GM12878 (cell line): ENCODE results near the gene AGBL1. TPM values are rescaled to one million over a fixed set of nuclear protein-coding genes. Genes with fewer than 3 reads are reported as not detected.

Source experiments
- ATAC-seq: fragments of 200-7000 bp; cut with Tn5 transposase; 3 replicates; pipeline ENCODE4 v1.9.1; 2020; ENCODE audit warnings: mild to moderate bottlenecking, moderate library complexity
- BruUV-seq: library from RNA; stranded (reverse); fragments of 400-500 nt; replicated peaks from 2 replicates; lab custom pipeline; 2021; lab: Mats Ljungman, UMichigan
- CTCF ChIA-PET: fragments of 300-600 bp; sonication (Branson Sonifier 250); formaldehyde crosslinking; extraction: SDS; loops from one replicate; lab custom pipeline; 2021; ENCODE audit warnings: inconsistent platforms; lab: Yijun Ruan, JAX
- POLR2A ChIA-PET: fragments of 350-600 bp; formaldehyde crosslinking; extraction: SDS; loops from one replicate; lab custom pipeline; 2021; ENCODE audit warnings: inconsistent platforms; lab: Charles Lee
- RAD21 ChIA-PET: fragments of 300-600 bp; sonication (Branson Sonifier 250); formaldehyde crosslinking; loops from one replicate; lab custom pipeline; 2023; ENCODE audit warnings: antibody characterized with exemption; ENCODE audit not compliant: unreplicated experiment; lab: Charles Lee
- SMC1A ChIA-PET: fragments of 300-600 bp; sonication (Branson Sonifier 250); formaldehyde crosslinking; loops from one replicate; lab custom pipeline; 2023; ENCODE audit not compliant: unreplicated experiment, uncharacterized antibody; lab: Charles Lee
- DNase-seq: peaks from one replicate; pipeline ENCODE4 v3.0.0-alpha.2; 2011; ENCODE audit warnings: low read depth, low spot score
- FAIRE-seq: peaks from 3 replicates; lab custom pipeline; 2011; peaks lifted over from hg19 to GRCh38; lab: Jason Lieb, UNC
- H2AFZ ChIP-seq: 2 replicates; pipeline ENCODE4 v1.6.0; 2011; ENCODE audit warnings: low read depth, low read length, control low read depth; ENCODE audit not compliant: control insufficient read depth
- H3K27ac ChIP-seq: 2 replicates; pipeline ENCODE4 v1.5.1; 2011; ENCODE audit warnings: control low read depth; ENCODE audit not compliant: control insufficient read depth, insufficient read depth
- H3K27me3 ChIP-seq, 2 experiments: replicated peaks in 1 of 2; 2 replicates each; pipeline versions ENCODE4 v1.6.0 to v1.6.1; 2011; ENCODE audit warnings: low read length in 1 of 2; ENCODE audit not compliant: control insufficient read depth in 2 of 2, insufficient read depth in 2 of 2
- H3K36me3 ChIP-seq, 2 experiments: 2 replicates each; pipeline ENCODE4 v1.5.1; 2011; ENCODE audit warnings: low read length in 1 of 2; ENCODE audit not compliant: control insufficient read depth in 2 of 2, insufficient read depth in 2 of 2
- H3K4me1 ChIP-seq: 2 replicates; pipeline ENCODE4 v1.6.1; 2011; ENCODE audit warnings: mild to moderate bottlenecking, low read length, moderate library complexity, mixed read lengths; ENCODE audit not compliant: control insufficient read depth, insufficient read depth
- H3K4me2 ChIP-seq: 2 replicates; pipeline ENCODE4 v1.6.0; 2011; ENCODE audit warnings: control low read depth; ENCODE audit not compliant: control insufficient read depth, insufficient read depth
- H3K4me3 ChIP-seq: fragments of 200-600 bp; sonication (generic); 2 replicates; pipeline ENCODE4 v1.5.1; 2016
- H3K79me2 ChIP-seq: 2 replicates; pipeline ENCODE4 v1.6.0; 2011; ENCODE audit warnings: low read length; ENCODE audit not compliant: control insufficient read depth, insufficient read depth
- H3K9ac ChIP-seq: 2 replicates; pipeline ENCODE4 v1.8.0; 2011; ENCODE audit warnings: low read length, control low read depth, mixed read lengths; ENCODE audit not compliant: control insufficient read depth, insufficient read depth
- H3K9me3 ChIP-seq: replicated peaks from 3 replicates; pipeline ENCODE4 v1.5.1; 2011; ENCODE audit warnings: mild to moderate bottlenecking, low read length; ENCODE audit not compliant: control insufficient read depth, insufficient read depth
- H4K20me1 ChIP-seq: 2 replicates; pipeline ENCODE4 v1.6.0; 2011; ENCODE audit not compliant: control insufficient read depth, insufficient read depth
- CEBPZ ChIP-seq: fragments of 150-350 bp; IDR thresholded peaks from 2 replicates; pipeline ENCODE4 v1.6.1; 2016; ENCODE audit warnings: low read depth, low read length
- HCFC1 ChIP-seq: fragments of 150-350 bp; IDR thresholded peaks from 2 replicates; pipeline ENCODE4 v1.6.1; 2014; ENCODE audit warnings: low read length
- IKZF2 ChIP-seq, 2 experiments: fragments of 450-650 bp; IDR thresholded peaks; 2 replicates each; pipeline ENCODE4 v1.6.1; 2017; ENCODE audit warnings: mild to moderate bottlenecking in 2 of 2, moderate library complexity in 2 of 2
- JUNB ChIP-seq: IDR thresholded peaks from 2 replicates; pipeline ENCODE4 v1.6.1; 2016; ENCODE audit warnings: antibody characterized with exemption, mild to moderate bottlenecking
- NBN ChIP-seq: fragments of 450-650 bp; IDR thresholded peaks from 2 replicates; pipeline ENCODE4 v1.6.1; 2016
- SIX5 ChIP-seq: IDR thresholded peaks from 2 replicates; pipeline ENCODE4 v1.6.1; 2011; ENCODE audit warnings: mild to moderate bottlenecking, low read depth, low read length, moderate library complexity; ENCODE audit not compliant: severe bottlenecking
- STAT1 ChIP-seq: fragments of 450-650 bp; conservative IDR thresholded peaks from 2 replicates; pipeline ENCODE4 v1.6.1; 2014; ENCODE audit warnings: antibody characterized with exemption, mild to moderate bottlenecking
- TCF3 ChIP-seq: IDR thresholded peaks from 2 replicates; pipeline ENCODE4 v1.6.1; 2012; ENCODE audit warnings: low read depth, mild to moderate bottlenecking, low read length, borderline replicate concordance; ENCODE audit not compliant: insufficient read depth
- YY1 ChIP-seq: IDR thresholded peaks from 2 replicates; pipeline ENCODE4 v1.6.1; 2011; ENCODE audit warnings: low read depth, mild to moderate bottlenecking, low read length
- ZNF24 ChIP-seq: fragments of 450-650 bp; IDR thresholded peaks from 2 replicates; pipeline ENCODE4 v1.6.1; 2017; ENCODE audit warnings: antibody characterized with exemption, mild to moderate bottlenecking
- ZNF384 ChIP-seq: IDR thresholded peaks from 2 replicates; pipeline ENCODE4 v1.6.1; 2012; ENCODE audit warnings: low read depth, mild to moderate bottlenecking, low read length, improper control_type of control experiment, borderline replicate concordance
- WGBS: methylation state at CpG from one replicate; pipeline ENCODE4 v1.1.6; 2016; ENCODE audit warnings: low lambda C conversion rate; ENCODE audit not compliant: insufficient replicate concordance, insufficient coverage; ENCODE audit errors: missing lambda C conversion rate; 5-methylcytosine and 5-hydroxymethylcytosine counted together
- in situ Hi-C: fragments of 300-500 bp; cut with MboI; formaldehyde crosslinking; loops from 9 replicates; pipeline ENCODE4 v1.14.3; 2018; ENCODE audit warnings: mixed read lengths
- intact Hi-C: fragments of 100-400 bp; cut with micrococcal nuclease; formaldehyde crosslinking; loops from one replicate; pipeline ENCODE4 v1.14.2; 2022; ENCODE audit not compliant: unreplicated experiment
- polyA plus RNA-seq, 11 experiments: library from polyadenylated mRNA; depleted of rRNA in 4 of 11; unstranded in 6 of 11; stranded (reverse) in 5 of 11; fragments of >200 nt; fragmentation: Nextera tagmentation in 4 of 11; fragmentation: Illumina TruSeq in 1 of 11; extraction: Ambion mirVana in 4 of 11; extraction: Trizol in 1 of 11; gene quantifications; 1 replicate in 1 of 11; 2 replicates in 10 of 11; pipeline versions ENCODE4 v1.2.1 to v1.2.3, GENCODE V29; 2011 to 2016; ENCODE audit warnings: inconsistent platforms in 2 of 11, missing spikeins in 2 of 11, low read depth in 1 of 11
- total RNA-seq, 4 experiments: library from RNA; depleted of rRNA in 3 of 4; stranded (reverse); fragments of >200 nt in 3 of 4; fragmentation: Illumina TruSeq in 1 of 4; extraction: Trizol in 1 of 4; gene quantifications; 2 replicates each; pipeline versions ENCODE4 v1.2.1 to v1.2.3, GENCODE V29; 2013 to 2021
- TF ChIP-seq, protein P1 (sequence below): fragments of 450-650 bp; IDR thresholded peaks from 2 replicates; pipeline ENCODE4 v1.6.1; 2016; ENCODE audit warnings: mild to moderate bottlenecking

The AGBL1 gene
- total and polyA plus RNA-seq, 10 of the 15 experiments (the other 5 are each of a cell fraction or from before 2014, with no cell fraction given) = not detected

DNA sequence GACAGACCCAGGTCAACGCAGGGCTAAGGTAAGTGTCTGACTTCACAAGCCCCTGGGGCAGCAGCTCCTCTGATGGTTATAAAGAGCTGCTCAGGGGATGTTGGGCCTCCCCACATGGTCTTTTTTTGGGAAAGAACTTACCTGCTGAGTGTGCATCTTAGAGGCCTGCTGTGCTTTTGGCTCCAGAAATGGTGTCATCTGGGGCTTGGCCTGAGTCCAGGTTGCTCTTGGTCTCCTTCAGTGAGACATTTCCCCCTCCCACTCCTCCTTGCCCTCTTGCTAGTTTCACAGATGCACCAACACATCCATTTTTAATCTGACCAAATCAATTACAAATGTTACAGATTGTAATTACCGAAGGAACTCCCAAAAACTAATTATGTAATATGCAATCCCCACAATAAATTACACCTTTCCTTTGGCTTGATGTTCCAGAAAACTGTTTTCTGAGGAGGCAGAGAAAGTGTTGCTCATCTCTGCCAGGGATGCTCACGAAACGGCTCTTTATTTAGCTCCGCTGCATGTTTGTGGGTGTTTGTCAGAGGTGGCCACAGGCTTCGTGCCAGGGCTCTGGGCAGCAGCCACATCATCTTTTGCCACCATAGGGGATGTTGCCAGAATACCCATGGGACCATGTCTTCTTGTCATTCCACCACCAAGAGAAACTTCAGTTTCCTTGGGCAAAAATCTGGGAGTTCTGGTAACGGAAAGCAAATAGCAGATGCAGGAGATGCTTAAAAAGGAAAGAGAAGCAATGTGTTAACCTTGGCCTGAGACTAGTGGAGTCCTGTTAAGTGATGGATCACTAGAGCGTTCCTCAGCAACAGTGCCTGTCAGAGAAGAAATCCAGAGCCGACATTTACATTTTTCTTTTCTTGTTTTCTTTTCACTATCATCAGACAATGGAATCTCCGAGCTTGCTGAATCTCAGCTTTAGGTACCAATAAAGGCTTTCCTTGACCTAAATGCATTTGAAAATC lies 799.9 kb downstream of the AGBL1 start (continued):
- TF ChIP-seq TCF3 (no peak), SIX5 (no peak)
- TF ChIP-seq, all 136 proteins: peak for 0

DNA sequence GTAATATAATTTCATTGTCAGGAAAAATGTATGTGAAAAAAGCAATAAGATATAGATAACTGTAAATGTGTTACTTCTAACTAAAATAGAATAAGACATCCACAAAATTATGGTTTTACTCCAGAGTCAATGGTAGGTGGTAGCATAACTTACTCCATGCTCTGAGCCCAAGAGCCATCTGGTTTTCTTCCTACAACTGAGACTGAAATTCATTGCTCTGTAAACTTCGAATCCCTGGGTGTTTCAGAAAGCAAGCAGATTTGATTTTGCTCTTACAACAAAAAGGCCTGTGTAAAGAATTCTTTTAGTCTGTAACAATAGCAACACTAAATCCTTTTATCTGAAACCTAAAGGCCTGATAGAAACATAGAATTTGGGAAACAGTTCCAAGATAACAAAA lies 805.9 kb downstream of the AGBL1 start:
- Histone ChIP-seq H3K4me3 (no peak overlapping the region), H2AFZ (no peak overlapping the region), H3K9ac (no peak overlapping the region), H3K27me3 (no peaks in the 10 kb centered on the region), H3K9me3 (no peaks in the 10 kb centered on the region), H3K79me2 (no peaks in the 10 kb centered on the region), H3K4me2 (no peak overlapping the region), H4K20me1 (no peaks in the 10 kb centered on the region), H3K27ac (no peak overlapping the region), H3K4me1 (no peaks in the 10 kb centered on the region), H3K36me3 (no peaks in the 10 kb centered on the region)
- TF ChIP-seq, protein P1, sequence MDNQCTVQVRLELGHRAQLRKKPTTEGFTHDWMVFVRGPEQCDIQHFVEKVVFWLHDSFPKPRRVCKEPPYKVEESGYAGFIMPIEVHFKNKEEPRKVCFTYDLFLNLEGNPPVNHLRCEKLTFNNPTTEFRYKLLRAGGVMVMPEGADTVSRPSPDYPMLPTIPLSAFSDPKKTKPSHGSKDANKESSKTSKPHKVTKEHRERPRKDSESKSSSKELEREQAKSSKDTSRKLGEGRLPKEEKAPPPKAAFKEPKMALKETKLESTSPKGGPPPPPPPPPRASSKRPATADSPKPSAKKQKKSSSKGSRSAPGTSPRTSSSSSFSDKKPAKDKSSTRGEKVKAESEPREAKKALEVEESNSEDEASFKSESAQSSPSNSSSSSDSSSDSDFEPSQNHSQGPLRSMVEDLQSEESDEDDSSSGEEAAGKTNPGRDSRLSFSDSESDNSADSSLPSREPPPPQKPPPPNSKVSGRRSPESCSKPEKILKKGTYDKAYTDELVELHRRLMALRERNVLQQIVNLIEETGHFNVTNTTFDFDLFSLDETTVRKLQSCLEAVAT = no peak
- TF ChIP-seq HCFC1 (no peak), IKZF2 (IDR thresholded peaks at IDR 0.05) (no peak), ZNF384 (no peak), YY1 (no peak), ZNF24 (no peak), STAT1 (no peak), JUNB (no peak), NBN (no peak), CEBPZ (no peak)
- DNase-seq (no peak), FAIRE-seq (no peak), ATAC-seq (no peak)
- CTCF ChIA-PET = no interaction called here
- WGBS = 0% methylated on average over 1 of the region's 1 CpG
- no TSS peak for BruUV-seq
- in situ Hi-C loops (no loop called here), intact Hi-C loops (no loop called here)
- POLR2A ChIA-PET = no interaction called here
- SMC1A ChIA-PET = no interaction called here
- RAD21 ChIA-PET = no interaction called here
